NCI-H2171 (cell line): ENCODE data around the gene OPHN1.

Experiments
- DNase-seq: peaks from one replicate; lab custom pipeline; 2025; lab: John Stamatoyannopoulos, UW

OPHN1 gene

DNA sequence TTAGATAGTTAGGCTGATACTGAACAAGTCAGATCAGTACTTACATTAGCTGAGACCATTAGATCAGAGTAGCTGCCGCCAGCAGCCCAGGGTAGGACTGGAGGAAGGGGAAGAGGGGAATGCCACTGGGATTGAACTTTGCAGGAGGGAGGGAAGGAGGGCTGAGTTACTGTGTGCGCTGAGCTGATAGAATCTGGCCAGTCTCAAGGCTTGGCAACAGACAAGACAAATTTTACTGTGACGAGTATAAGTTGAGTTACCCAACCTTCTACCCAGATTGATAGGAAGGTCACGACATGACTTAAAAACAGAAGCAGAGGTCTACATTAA, 372.1 kb downstream of the OPHN1 start:
- DNase-seq = no peak

DNA sequence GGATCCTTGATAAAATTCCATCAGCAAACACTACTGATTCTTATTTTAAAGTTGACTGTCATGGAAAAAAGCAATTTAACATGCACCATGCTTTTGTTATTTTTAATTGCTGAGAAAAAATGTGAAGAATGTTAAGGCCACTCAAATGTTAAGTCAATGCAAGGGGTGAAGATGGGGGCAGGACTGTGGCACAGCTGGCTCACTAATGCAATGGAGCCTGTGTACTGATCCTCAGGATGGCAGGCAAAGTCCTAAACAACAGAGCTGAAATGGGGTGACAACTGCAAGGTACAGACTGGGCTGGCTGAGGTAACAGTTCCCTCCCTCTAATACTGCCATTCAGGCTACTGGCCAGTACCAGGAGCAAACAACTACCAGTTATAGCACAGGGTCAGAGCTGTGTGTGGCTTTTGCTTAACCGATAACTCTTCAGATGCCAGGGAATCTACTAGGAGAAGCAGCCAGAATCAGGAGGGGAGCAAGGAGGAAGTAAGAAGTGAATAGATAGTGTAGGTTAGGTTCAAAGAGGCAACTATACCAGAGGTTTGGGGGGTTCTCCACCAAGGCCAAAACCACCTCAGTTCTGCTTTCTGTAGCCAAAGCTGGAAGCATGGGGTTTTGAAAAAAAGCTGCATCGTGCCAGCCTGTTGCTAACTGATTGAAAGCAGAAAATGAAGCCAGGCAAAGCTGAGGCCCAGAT, 372.6 kb downstream of the OPHN1 start:
- DNase-seq = no peak

DNA sequence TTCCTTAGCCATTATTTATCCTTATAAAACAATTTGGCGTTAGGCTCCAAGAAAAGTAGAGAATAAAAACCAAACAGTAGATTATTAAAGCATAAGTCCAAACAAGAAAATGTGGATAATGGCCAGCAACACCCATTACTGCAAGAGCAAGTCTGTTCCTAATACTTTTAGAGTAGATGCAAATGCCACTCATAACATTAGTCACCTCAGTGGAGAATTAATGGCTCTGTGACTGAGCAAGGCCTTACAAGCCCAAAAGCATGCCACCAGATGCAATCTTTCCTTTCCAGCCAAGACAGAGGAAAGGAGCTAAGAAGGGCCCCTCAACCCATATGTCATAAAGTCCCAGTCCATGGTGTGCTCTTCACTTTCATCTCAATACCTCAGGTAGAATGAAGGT, 373.8 kb downstream of the OPHN1 start:
- no peak for DNase-seq

DNA sequence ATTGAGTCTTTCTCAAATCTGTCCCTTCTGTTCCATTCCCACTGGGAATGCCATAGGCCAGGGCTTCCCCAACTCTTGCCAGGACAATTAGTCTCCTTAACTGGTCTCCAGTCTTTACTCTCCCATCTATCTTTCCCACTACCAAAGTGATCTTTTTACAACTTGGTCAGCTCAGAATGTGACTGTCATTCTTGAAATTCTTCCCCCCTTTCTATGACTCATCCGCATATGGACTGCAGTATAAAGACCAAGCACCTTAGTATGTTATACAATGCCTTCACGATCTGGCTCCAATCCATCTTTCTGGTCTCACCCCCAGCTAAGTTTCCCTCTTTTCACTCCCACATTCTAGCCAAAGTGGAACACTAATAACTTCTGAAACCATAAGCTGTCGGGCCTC, 383.8 kb downstream of the OPHN1 start:
- no peak for DNase-seq

DNA sequence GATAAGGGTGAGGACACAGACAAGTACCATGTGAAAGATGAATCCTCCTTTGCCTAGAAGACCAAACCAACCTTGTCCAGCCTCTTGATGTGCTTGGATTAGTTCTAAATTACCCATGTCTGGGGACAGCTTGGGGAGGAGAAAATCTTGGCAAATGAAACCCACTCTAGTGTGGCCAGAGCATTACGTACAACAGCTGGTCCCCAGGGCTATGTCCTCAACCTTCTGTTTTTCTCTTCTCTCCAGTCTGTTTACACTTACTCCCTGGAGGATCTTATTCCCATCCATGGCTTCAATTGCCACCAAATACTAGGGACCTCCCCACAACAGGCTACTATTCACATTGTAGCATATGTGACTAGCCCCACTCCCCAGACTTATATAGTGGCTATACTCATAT, 384.5 kb downstream of the OPHN1 start:
- no peak for DNase-seq

DNA sequence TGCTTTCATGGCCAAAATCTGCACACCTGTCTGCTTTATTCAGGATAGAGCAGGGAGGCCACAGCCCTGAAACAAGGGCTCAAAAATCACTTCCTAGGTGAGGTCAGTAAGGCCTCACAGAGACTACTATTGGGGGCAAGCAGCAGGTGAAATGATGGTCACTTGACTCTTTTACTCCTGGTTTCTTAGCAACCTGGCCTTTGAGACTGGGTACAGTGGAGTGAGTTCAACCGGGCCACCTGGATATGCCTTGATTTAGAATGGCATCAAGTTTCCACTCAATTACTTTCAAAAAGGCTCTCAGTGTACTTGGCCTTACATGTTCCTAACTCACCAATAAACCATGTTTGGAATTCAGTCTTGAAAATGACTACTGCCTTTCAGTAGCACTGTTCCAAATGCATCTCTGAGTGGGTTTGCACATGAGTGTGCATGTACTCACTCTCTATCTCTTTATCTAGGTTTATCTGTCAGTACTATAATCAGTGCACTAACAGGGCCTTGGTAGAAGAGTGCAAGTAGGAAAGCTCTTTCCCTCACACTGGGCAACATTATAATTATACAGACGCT, 388.2 kb downstream of the OPHN1 start:
- no peak for DNase-seq

DNA sequence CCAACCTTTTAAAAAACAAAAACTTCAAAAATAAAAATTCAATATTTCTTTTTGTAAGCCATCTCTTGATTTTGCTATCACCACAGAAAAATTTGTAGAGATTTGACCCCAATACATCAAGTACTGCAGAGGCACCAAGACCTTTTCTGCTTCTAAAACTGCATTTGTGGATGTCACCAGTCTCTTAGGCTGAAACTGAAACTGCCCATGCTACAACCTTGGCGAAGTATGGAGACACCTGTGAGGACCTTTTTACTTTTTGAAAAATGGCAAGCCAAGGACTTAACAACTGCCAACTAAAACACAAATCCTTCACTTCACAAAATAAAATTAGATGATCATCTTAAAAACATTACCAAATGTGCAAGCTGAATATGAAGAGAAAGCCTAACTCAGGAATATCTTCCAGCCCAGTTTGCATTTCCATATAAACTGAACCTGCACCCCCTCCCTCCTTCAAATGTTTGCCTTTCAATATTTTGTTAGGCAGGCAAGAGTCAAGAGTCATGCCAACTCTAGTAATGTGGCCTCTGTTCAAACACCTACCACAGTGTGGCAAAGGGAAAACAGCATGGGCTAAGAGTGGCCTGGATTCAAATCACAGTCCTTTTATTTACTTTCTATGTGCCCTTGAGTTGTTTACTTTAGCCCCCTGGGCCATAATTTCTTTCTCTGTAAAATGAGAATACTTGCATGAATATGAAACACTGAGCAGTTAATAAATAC, 389.4 kb downstream of the OPHN1 start:
- DNase-seq = no peak

DNA sequence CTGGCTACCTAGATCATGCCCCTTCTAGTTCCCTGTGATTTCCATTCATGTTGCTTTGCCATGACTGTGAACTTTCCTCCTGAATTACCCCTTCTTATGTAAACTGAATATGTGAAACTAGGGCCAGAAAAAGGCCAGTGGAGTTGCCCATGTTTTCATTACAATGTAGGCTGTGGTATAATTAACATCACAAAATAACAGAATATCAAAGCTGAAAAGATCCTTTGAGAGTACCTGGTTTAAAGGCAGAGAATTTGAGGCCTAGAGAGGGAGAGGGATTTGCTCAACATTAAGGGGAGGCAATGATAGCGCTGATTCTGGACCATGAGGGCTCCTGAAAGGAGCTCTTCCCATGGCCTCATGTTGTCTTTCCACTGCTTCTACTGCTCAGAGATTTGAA, 392.2 kb downstream of the OPHN1 start:
- DNase-seq = no peak

DNA sequence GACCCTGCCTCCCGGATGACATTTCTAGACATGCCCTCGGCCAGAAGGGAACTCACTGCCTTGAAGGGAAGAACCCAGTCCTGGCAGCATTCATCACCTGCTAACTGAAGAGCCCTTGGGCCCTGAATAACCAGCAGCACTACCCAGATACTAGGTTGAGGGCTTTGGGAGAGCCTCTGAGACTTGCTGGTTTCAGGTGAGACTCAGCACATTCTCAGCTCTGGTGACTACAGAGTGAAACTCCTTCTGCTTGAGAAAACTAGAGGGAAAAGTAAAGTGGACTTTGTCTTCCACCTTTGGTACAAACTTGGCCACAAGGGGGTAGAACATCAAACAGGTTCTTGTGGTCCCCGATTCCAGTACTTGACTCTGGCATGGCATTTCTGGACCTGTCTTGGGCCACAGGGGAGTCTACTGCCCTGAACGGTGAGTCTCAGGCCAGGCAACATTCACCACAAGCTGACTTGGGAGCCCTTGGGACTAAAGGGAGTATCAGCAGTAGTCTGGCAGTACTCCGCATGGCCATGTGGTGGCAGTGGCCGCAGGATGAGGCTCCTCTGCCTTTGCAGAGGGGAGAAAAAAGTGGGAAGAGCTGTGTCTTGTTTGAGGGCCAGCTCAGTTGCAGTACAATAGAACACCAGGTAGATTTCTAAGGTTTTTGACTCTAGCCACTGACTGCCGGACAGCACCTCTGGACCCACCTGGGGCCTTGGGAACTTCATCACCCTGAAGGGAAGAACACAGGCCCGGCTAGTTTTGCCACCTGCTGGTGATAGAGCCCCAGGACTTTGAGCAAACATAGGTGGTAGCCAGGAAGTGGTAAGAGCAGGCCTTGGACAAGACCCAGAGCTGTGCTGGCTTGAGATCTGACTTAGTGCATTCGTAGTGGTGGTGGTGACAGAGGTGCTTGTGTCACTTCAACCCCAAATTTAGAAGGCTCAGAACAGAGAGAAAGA, 414.8 kb downstream of the OPHN1 start:
- DNase-seq = no peak

DNA sequence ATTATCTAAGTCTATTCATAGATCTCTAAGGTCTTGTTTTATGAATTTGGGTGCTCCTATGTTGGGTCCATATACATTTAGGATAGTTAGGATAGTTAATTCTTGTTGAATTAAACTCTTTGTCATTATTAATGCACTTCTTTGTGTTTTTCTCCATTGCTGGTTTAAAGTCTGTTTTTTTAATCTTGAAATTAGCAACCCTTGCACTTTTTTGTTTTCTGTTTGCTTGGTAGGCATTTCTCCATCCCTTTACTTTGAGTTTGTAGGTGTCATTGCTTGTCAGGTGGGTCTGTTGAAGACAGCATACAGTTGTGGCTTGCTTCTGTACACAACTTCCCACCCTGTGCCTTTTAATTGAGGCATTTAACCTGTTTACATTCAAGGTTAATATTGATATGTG, 434.8 kb downstream of the OPHN1 start:
- no peak for DNase-seq
